ENCODE data around the gene RO60.

DNA sequence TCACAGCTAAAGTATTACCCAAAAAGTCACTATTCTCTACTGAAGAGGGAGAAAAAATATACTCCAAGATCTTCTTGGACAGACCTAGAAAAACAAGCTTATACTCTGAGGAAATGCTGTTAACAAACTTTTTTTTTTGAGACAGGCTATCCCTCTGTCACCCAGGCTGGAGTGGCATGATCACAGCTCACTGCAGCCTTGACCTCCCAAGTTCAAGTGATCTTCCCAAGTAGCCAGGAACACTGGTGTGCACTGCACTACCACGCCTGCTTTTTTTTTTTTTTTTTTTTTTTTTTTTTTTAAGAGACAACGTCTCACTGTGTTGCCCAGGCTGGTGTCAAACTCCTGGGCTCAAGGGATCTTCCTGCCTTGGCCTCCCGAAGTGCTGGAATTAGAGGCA, 28.5 kb downstream of the RO60 start:
- TF ChIP-seq, protein P1, sequence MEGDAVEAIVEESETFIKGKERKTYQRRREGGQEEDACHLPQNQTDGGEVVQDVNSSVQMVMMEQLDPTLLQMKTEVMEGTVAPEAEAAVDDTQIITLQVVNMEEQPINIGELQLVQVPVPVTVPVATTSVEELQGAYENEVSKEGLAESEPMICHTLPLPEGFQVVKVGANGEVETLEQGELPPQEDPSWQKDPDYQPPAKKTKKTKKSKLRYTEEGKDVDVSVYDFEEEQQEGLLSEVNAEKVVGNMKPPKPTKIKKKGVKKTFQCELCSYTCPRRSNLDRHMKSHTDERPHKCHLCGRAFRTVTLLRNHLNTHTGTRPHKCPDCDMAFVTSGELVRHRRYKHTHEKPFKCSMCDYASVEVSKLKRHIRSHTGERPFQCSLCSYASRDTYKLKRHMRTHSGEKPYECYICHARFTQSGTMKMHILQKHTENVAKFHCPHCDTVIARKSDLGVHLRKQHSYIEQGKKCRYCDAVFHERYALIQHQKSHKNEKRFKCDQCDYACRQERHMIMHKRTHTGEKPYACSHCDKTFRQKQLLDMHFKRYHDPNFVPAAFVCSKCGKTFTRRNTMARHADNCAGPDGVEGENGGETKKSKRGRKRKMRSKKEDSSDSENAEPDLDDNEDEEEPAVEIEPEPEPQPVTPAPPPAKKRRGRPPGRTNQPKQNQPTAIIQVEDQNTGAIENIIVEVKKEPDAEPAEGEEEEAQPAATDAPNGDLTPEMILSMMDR (IDR thresholded peaks at IDR 0.05), result no peak
- TF ChIP-seq EZH2phosphoT487 (IDR thresholded peaks at IDR 0.05) (no peak), EZH2 (IDR thresholded peaks at IDR 0.05) (no peak)
